NCI-H2107 treated with DMSO at 0.1 percent for 48 hours (cell line): Measurements from ENCODE around the gene PTPRD.

ENCODE experiments used
- DNase-seq: peaks from one replicate; lab custom pipeline; 2025; ENCODE audit not compliant: unreplicated experiment; lab: John Stamatoyannopoulos, UW

The PTPRD gene

GRCh38 chr9:8430945-8431344 lies 2181.9 kb downstream of the PTPRD start:
- DNase-seq: no peak

- no peak for DNase-seq
These were observed 2183.0 kb downstream of the PTPRD start for GRCh38 chr9:8429768-8430167.

GRCh38 chr9:8429157-8429556 lies 2183.6 kb downstream of the PTPRD start:
- no peak for DNase-seq

GRCh38 chr9:8428389-8428788 lies 2184.4 kb downstream of the PTPRD start:
- no peak for DNase-seq

GRCh38 chr9:8424786-8425410 lies 2187.9 kb downstream of the PTPRD start:
- DNase-seq: no peak

GRCh38 chr9:8420416-8420815 lies 2192.4 kb downstream of the PTPRD start:
- no peak for DNase-seq

- DNase-seq: no peak
These were observed 2193.1 kb downstream of the PTPRD start for GRCh38 chr9:8419596-8420275.

GRCh38 chr9:8417341-8417740 lies 2195.5 kb downstream of the PTPRD start:
- no peak for DNase-seq

- no peak for DNase-seq
These were observed 2200.5 kb downstream of the PTPRD start for GRCh38 chr9:8412327-8412726.

GRCh38 chr9:8408575-8409190 lies 2204.1 kb downstream of the PTPRD start:
- DNase-seq: no peak

- DNase-seq: peak; percentile 58
These were observed 2210.7 kb downstream of the PTPRD start for GRCh38 chr9:8401961-8402705.

GRCh38 chr9:8400378-8400777 lies 2212.4 kb downstream of the PTPRD start:
- no peak for DNase-seq

GRCh38 chr9:8395022-8395421 lies 2217.8 kb downstream of the PTPRD start:
- DNase-seq: no peak

GRCh38 chr9:8394341-8394740 lies 2218.5 kb downstream of the PTPRD start:
- no peak for DNase-seq

GRCh38 chr9:8392866-8393265 lies 2219.9 kb downstream of the PTPRD start:
- DNase-seq: no peak

GRCh38 chr9:8391566-8391965 lies 2221.2 kb downstream of the PTPRD start:
- DNase-seq: no peak

GRCh38 chr9:8391132-8391531 lies 2221.7 kb downstream of the PTPRD start:
- DNase-seq: no peak

GRCh38 chr9:8390571-8390970 lies 2222.2 kb downstream of the PTPRD start:
- DNase-seq: no peak

- no peak for DNase-seq
These were observed 2223.3 kb downstream of the PTPRD start for GRCh38 chr9:8389531-8389930.

GRCh38 chr9:8388132-8388531 lies 2224.7 kb downstream of the PTPRD start:
- DNase-seq: no peak

GRCh38 chr9:8384091-8384490 lies 2228.7 kb downstream of the PTPRD start:
- DNase-seq: no peak
